SK-N-SH (cell line): ENCODE data around the gene HPCAL4. TPM values are rescaled to one million over a fixed set of nuclear protein-coding genes. Genes with fewer than 3 reads are reported as not detected.

Source experiments
- CTCF ChIA-PET: fragments of 300-600, 350-600 bp; formaldehyde crosslinking; extraction: SDS; loops from one replicate; lab custom pipeline; 2021; lab: Yijun Ruan, JAX
- POLR2A ChIA-PET: fragments of 350-600 bp; sonication (Branson Sonifier 250); formaldehyde crosslinking; extraction: SDS; loops from one replicate; lab custom pipeline; 2020; ENCODE audit warnings: antibody characterized with exemption, inconsistent platforms; lab: Yijun Ruan, JAX
- DNase-seq: peaks from one replicate; pipeline ENCODE4 v3.0.0; 2012
- H2AFZ ChIP-seq: fragments of 200-600 bp; sonication (generic); 2 replicates; pipeline ENCODE4 v1.8.1; 2016; ENCODE audit warnings: antibody characterized with exemption, mild to moderate bottlenecking, low read depth
- H3F3A ChIP-seq: fragments of 200-600 bp; sonication (generic); replicated peaks from 2 replicates; pipeline ENCODE3; 2016; ENCODE audit warnings: antibody characterized with exemption, mild to moderate bottlenecking; ENCODE audit not compliant: insufficient read depth
- H3K27ac ChIP-seq, 2 experiments: fragments of 200-500 bp in 1 of 2; fragments of 200-600 bp in 1 of 2; sonication (Bioruptor generic) in 1 of 2; sonication (generic), shearing (Covaris generic) in 1 of 2; 2 replicates each; pipeline versions ENCODE4 v1.5.1 to v1.6.1; 2014 to 2016; ENCODE audit warnings: low read depth in 2 of 2, inconsistent platforms in 1 of 2, low read length in 1 of 2, mild to moderate bottlenecking in 1 of 2, mixed read lengths in 1 of 2
- H3K27me3 ChIP-seq: fragments of 200-600 bp; sonication (generic), shearing (Covaris generic); 2 replicates; pipeline ENCODE4 v1.6.1; 2016; ENCODE audit warnings: mixed run types; ENCODE audit not compliant: insufficient read depth
- H3K36me3 ChIP-seq, 2 experiments: fragments of 200-500 bp in 1 of 2; fragments of 200-600 bp in 1 of 2; sonication (Bioruptor generic) in 1 of 2; sonication (generic) in 1 of 2; replicated peaks in 1 of 2; 2 replicates each; pipeline versions ENCODE3 to v1.5.1; 2014 to 2016; ENCODE audit warnings: low read length in 1 of 2, mild to moderate bottlenecking in 1 of 2; ENCODE audit not compliant: insufficient read depth in 2 of 2, control insufficient read depth in 1 of 2
- H3K4me1 ChIP-seq, 2 experiments: fragments of 200-500 bp in 1 of 2; fragments of 200-600 bp in 1 of 2; sonication (Bioruptor generic) in 1 of 2; sonication (generic), shearing (Covaris generic) in 1 of 2; 2 replicates each; pipeline versions ENCODE4 v1.5.1 to v1.6.1; 2014 to 2016; ENCODE audit warnings: low read depth in 1 of 2, low read length in 1 of 2, mixed run types in 1 of 2; ENCODE audit not compliant: insufficient read depth in 2 of 2, control insufficient read depth in 1 of 2
- H3K4me2 ChIP-seq: fragments of 200-600 bp; sonication (generic), shearing (Covaris generic); 2 replicates; pipeline ENCODE4 v1.6.1; 2017; ENCODE audit warnings: mixed run types
- H3K4me3 ChIP-seq, 2 experiments: fragments of 200-500 bp in 1 of 2; fragments of 200-600 bp in 1 of 2; sonication (Bioruptor generic) in 1 of 2; sonication (generic), shearing (Covaris generic) in 1 of 2; 2 replicates each; pipeline versions ENCODE4 v1.5.1 to v1.8.1; 2014 to 2016; ENCODE audit warnings: low read depth in 2 of 2, inconsistent platforms in 1 of 2, low read length in 1 of 2, mild to moderate bottlenecking in 1 of 2, mixed read lengths in 1 of 2, moderate library complexity in 1 of 2
- H3K79me2 ChIP-seq: fragments of 200-600 bp; sonication (generic); 2 replicates; pipeline ENCODE4 v1.8.1; 2017; ENCODE audit warnings: mild to moderate bottlenecking; ENCODE audit not compliant: insufficient read depth
- H3K9ac ChIP-seq: fragments of 200-600 bp; sonication (generic); 2 replicates; pipeline ENCODE4 v1.6.1; 2017; ENCODE audit warnings: mixed run types
- H3K9me2 ChIP-seq: fragments of 200-600 bp; sonication (generic); 2 replicates; pipeline ENCODE4 v1.6.1; 2017; ENCODE audit warnings: mixed run types
- H3K9me3 ChIP-seq: fragments of 200-600 bp; sonication (generic); 2 replicates; pipeline ENCODE4 v1.6.1; 2017; ENCODE audit warnings: mixed run types, mild to moderate bottlenecking, moderate library complexity
- H4K20me1 ChIP-seq: fragments of 200-600 bp; sonication (generic); 2 replicates; pipeline ENCODE4 v1.6.1; 2017; ENCODE audit warnings: mild to moderate bottlenecking, mixed run types; ENCODE audit not compliant: insufficient read depth
- CTCF ChIP-seq: fragments of 200-600 bp; sonication (generic); IDR thresholded peaks from 2 replicates; pipeline ENCODE4 v1.6.1; 2017; ENCODE audit warnings: antibody characterized with exemption, mild to moderate bottlenecking, moderate library complexity
- JUND ChIP-seq: IDR thresholded peaks from 2 replicates; pipeline ENCODE4 v1.4.0; 2012
- MAX ChIP-seq: IDR thresholded peaks from 2 replicates; pipeline ENCODE4 v1.4.0; 2012; ENCODE audit warnings: low read depth
- MXI1 ChIP-seq: IDR thresholded peaks from 2 replicates; pipeline ENCODE4 v1.6.1; 2012; ENCODE audit warnings: mild to moderate bottlenecking, low read depth, low read length, improper control_type of control experiment
- NFIC ChIP-seq: IDR thresholded peaks from 2 replicates; pipeline ENCODE4 v1.4.0; 2012; ENCODE audit warnings: borderline replicate concordance
- REST ChIP-seq: IDR thresholded peaks from 2 replicates; pipeline ENCODE4 v1.6.1; 2012; ENCODE audit warnings: mild to moderate bottlenecking, low read depth, low read length, moderate library complexity
- RFX5 ChIP-seq: IDR thresholded peaks from 2 replicates; pipeline ENCODE4 v1.6.1; 2012; ENCODE audit warnings: mild to moderate bottlenecking, improper control_type of control experiment, low read length
- SIN3A ChIP-seq: IDR thresholded peaks from 2 replicates; pipeline ENCODE4 v1.6.1; 2012; ENCODE audit warnings: low read depth, mild to moderate bottlenecking, low read length, moderate library complexity, borderline replicate concordance
- SMC3 ChIP-seq: IDR thresholded peaks from 2 replicates; pipeline ENCODE4 v1.6.1; 2012; ENCODE audit warnings: low read depth, low read length, improper control_type of control experiment
- TEAD4 ChIP-seq: IDR thresholded peaks from 2 replicates; pipeline ENCODE4 v1.4.0; 2012; ENCODE audit warnings: mild to moderate bottlenecking, borderline replicate concordance; ENCODE audit not compliant: insufficient read depth
- YY1 ChIP-seq: IDR thresholded peaks from 2 replicates; pipeline ENCODE4 v1.4.0; 2012; ENCODE audit warnings: low read depth, mild to moderate bottlenecking
- ZBTB33 ChIP-seq: IDR thresholded peaks from 2 replicates; pipeline ENCODE4 v1.4.0; 2012; ENCODE audit warnings: low read depth, borderline replicate concordance
- WGBS: methylation state at CpG from one replicate; pipeline ENCODE4 v1.1.6; 2017; ENCODE audit warnings: low lambda C conversion rate; 5-methylcytosine and 5-hydroxymethylcytosine counted together
- polyA plus RNA-seq, 3 experiments: library from polyadenylated mRNA; depleted of rRNA; stranded (reverse); fragments of >200 nt; gene quantifications; 2 replicates each; pipeline ENCODE4 v1.2.3, GENCODE V29; 2012

HPCAL4 gene
- polyA plus RNA-seq, 1 of the 3 experiments (the other 2 are of a cell fraction): 0.15 TPM

- 82% methylated on average over 13 of the region's 14 CpGs for WGBS
- no peaks in the 10 kb centered on the region for H4K20me1 ChIP-seq
- no peaks in the 10 kb centered on the region for H3K4me1 ChIP-seq
- peaks cover 12% of the 10 kb centered on the region; the same call in 1 of the 2 replicates for H3K27me3 ChIP-seq
- DNase-seq: no peak
- H3F3A ChIP-seq: no peaks in the 10 kb centered on the region
- H2AFZ ChIP-seq: no peak overlapping the region
- no peaks in the 10 kb centered on the region for H3K36me3 ChIP-seq
- H3K4me2 ChIP-seq: no peak overlapping the region
- no peaks in the 10 kb centered on the region for H3K9me2 ChIP-seq
- H3K4me3 ChIP-seq: no peak overlapping the region
- no peak overlapping the region for H3K27ac ChIP-seq
- ChIA-PET POLR2A (no interaction called here), CTCF (interaction anchor here (1.6 kb wide), 1 partner anchor 123 kb away, joined by 4 read pairs; no protein-coding TSS in a partner anchor)
- no peak overlapping the region for H3K9ac ChIP-seq
- no peaks in the 10 kb centered on the region for H3K9me3 ChIP-seq
- no peaks in the 10 kb centered on the region for H3K79me2 ChIP-seq
- TF ChIP-seq SMC3 (no peak), REST (no peak), YY1 (no peak), TEAD4 (no peak), ZBTB33 (no peak)
Measured at GRCh38 chr1:39727932-39728317, 36.7 kb upstream of the HPCAL4 start.

- ChIA-PET CTCF (interaction anchor here (0.6 to 2.0 kb wide), 3 partner anchors 26 to 191 kb away, joined by 3 to 6 read pairs (median 3); no protein-coding TSS in a partner anchor), POLR2A (no interaction called here)
- H3K79me2 ChIP-seq: no peaks in the 10 kb centered on the region
- H3K9me2 ChIP-seq: no peaks in the 10 kb centered on the region
- H4K20me1 ChIP-seq: no peaks in the 10 kb centered on the region
- no peak overlapping the region for H3K9ac ChIP-seq
- H3F3A ChIP-seq: no peaks in the 10 kb centered on the region
- no peak for DNase-seq
- no peak overlapping the region for H2AFZ ChIP-seq
- no peaks in the 10 kb centered on the region for H3K4me1 ChIP-seq
- no peak overlapping the region for H3K4me2 ChIP-seq
- H3K9me3 ChIP-seq: no peaks in the 10 kb centered on the region
- H3K27ac ChIP-seq: no peak overlapping the region
- no peak overlapping the region for H3K4me3 ChIP-seq
- no peaks in the 10 kb centered on the region for H3K36me3 ChIP-seq
- 62% methylated on average over 10 of the region's 10 CpGs for WGBS
- H3K27me3 ChIP-seq: peaks cover 12% of the 10 kb centered on the region; the same call in 1 of the 2 replicates
- TF ChIP-seq REST: no peak
- no peak for TF ChIP-seq RFX5
- TF ChIP-seq MXI1: no peak
- no peak for TF ChIP-seq JUND
- no peak for TF ChIP-seq MAX
- no peak for TF ChIP-seq CTCF
- no peak for TF ChIP-seq NFIC
- TF ChIP-seq SIN3A: no peak
Measured at GRCh38 chr1:39727221-39727931, 36.1 kb upstream of the HPCAL4 start.
